Activated T-helper 1 cell treated with anti-CD3 and anti-CD28 coated beads, Interleukin-12 subunit alpha, Interleukin-12 subunit beta, Interleukin-2, Interleukin-4 antibody, amounts not matched to agents 30 ng/mL and 10 ng/mL and 1 ng/mL, durations not matched to agents 14 hours and 24 hours and 36 hours (primary cell): ENCODE measurements around the gene GPC5. TPM values are rescaled to one million over a fixed set of nuclear protein-coding genes. Genes with fewer than 3 reads are reported as not detected.
"Not testable (repeated sequence)": the region's sequence is repeated elsewhere in the genome, so short reads cannot be mapped to it uniquely, and the experiment has no call there.

ENCODE experiments used
- DNase-seq: peaks from one replicate; pipeline ENCODE4 v3.0.0; 2021; ENCODE audit warnings: low spot score
- H3K27ac Mint-ChIP-seq: one replicate; pipeline ENCODE4 v1.8.0; 2021; ENCODE audit warnings: mild to moderate bottlenecking, mixed read lengths
- H3K27me3 Mint-ChIP-seq: one replicate; pipeline ENCODE4 v1.8.0; 2022; ENCODE audit warnings: mild to moderate bottlenecking, moderate library complexity, mixed read lengths; ENCODE audit not compliant: insufficient read depth
- H3K36me3 Mint-ChIP-seq: one replicate; pipeline ENCODE4 v1.8.0; 2021; ENCODE audit warnings: low read depth, mixed read lengths
- H3K4me1 Mint-ChIP-seq: one replicate; pipeline ENCODE4 v1.8.0; 2021; ENCODE audit warnings: low read depth, mixed read lengths
- H3K4me3 Mint-ChIP-seq: one replicate; pipeline ENCODE4 v1.8.0; 2021; ENCODE audit warnings: mild to moderate bottlenecking, moderate library complexity, mixed read lengths
- H3K9me3 Mint-ChIP-seq: one replicate; pipeline ENCODE4 v1.8.0; 2021; ENCODE audit warnings: mixed read lengths
- intact Hi-C: fragments of 100-400 bp; cut with micrococcal nuclease; formaldehyde crosslinking; loops from one replicate; pipeline ENCODE4 v1.15.1; 2024
- total RNA-seq: library from RNA; stranded (reverse); gene quantifications from 2 replicates; pipeline ENCODE4 v1.2.3, GENCODE V29; 2022

The GPC5 gene
- total RNA-seq, 1 donor from 2014 or later: not detected

DNA sequence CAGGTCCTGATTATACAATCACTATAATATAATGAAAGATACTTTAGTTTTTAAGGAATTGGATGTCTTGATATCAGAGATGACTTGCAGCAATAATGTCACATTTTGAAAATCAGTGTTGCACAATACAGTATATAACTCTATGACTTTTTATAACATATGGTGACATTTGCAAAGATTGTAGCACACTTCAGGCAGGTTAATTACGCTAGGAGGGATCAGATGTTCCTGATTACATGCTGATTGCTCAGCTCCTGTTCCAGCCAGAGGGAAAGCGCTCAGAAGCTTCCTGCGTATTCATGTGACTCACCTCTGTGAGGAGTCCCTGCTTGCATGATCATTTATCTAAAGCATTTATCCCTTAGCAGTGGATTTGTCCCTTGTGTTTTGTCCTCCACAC is 265.6 kb downstream of the GPC5 start:
- Mint-ChIP-seq H3K27me3 (no peaks in the 10 kb centered on the region), H3K27ac (no peak overlapping the region), H3K36me3 (no peaks in the 10 kb centered on the region), H3K4me3 (no peak overlapping the region), H3K9me3 (no peaks in the 10 kb centered on the region), H3K4me1 (no peaks in the 10 kb centered on the region)
- DNase-seq: no peak
- intact Hi-C loops: no loop called here

DNA sequence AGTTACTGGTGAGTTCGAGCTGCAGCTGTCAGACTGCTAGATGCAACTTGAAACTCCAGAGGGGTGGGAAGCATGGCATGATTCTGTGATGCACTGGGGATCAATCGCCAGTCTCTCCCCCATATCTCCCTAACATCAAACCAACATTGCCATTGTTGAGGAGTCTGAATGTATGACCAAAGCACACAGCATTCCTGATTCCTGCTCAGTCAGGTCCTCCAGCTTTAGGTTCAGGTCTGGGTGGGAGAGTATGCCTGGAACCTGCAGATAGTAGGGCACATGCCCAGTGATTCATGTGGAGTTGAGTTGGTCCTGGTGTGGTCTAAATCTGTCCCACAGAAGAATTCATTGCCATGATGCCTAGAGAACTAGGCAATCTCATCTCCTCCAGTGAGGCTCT is 269.1 kb downstream of the GPC5 start:
- Mint-ChIP-seq H3K36me3 (no peaks in the 10 kb centered on the region), H3K4me1 (no peaks in the 10 kb centered on the region), H3K4me3 (no peak overlapping the region), H3K27ac (no peak overlapping the region), H3K9me3 (no peaks in the 10 kb centered on the region), H3K27me3 (no peaks in the 10 kb centered on the region)
- DNase-seq: no peak
- intact Hi-C loops: no loop called here

DNA sequence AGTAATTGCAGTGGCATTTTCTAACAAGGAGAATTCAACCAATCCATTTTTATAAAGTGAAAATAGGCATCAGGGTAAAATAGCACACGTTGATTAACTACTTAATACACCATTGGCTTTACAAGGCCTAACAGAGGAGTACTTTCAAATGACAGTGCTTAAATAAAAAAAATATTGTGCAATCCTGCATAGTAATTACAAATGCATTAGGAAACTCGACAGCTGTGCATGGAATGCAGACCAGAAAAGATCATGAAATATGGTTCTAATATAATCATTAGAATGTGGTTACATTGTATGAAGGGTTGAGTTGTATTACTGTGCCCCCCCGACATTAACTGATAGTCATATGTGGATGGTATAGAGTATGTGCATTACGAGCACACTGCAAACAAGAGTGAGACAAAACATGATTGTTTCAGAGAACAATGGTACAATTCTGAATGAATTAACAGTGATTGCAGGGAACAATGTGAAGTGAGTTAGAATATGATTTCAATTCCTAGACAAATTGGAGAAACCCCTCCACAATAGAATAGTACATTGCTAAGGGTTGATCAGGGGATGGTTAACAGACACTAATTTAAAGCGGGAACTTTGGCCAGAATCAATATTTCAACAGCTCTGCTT is 270.6 kb downstream of the GPC5 start:
- intact Hi-C loops: no loop called here
- DNase-seq: no peak
- Mint-ChIP-seq H3K4me3 (no peak overlapping the region), H3K27ac (no peak overlapping the region), H3K9me3 (no peaks in the 10 kb centered on the region), H3K36me3 (no peaks in the 10 kb centered on the region), H3K27me3 (no peaks in the 10 kb centered on the region), H3K4me1 (no peaks in the 10 kb centered on the region)

DNA sequence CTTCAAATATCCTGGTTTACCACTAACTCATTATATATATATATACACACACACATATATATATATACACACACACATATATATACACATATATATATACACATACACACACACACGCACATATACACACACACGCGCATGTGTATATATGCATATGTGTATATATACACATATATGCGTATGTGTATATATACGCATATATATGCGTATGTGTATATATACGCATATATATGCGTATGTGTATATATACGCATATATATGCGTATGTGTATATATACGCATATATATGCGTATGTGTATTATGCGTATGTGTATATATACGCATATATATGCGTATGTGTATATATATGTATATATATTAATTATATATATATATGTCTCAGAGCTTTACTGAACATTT is 275.9 kb downstream of the GPC5 start:
- H3K27ac Mint-ChIP-seq, H3K9me3 Mint-ChIP-seq, DNase-seq, H3K36me3 Mint-ChIP-seq, H3K4me1 Mint-ChIP-seq, H3K27me3 Mint-ChIP-seq, intact Hi-C loops, H3K4me3 Mint-ChIP-seq: not testable (repeated sequence)

DNA sequence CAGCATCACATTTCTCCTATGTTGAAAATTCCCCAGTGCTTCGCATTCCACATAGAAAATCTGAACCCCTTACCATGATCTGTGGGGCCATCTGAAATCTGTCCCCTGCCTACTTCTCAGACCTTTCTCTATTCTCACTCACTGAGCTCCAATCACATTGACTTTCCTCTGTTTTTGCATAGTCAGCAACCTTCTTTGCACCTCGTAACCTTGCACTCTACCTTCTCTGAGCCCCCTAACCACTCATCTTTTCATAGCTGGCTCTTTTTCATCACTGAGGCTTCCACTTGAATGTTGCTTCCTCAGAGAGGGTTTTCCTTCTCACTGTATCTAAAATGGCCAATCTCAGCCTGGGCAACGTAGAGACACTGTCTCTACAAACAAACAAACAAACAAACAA is 286.3 kb downstream of the GPC5 start:
- Mint-ChIP-seq H3K9me3 (no peaks in the 10 kb centered on the region), H3K36me3 (no peaks in the 10 kb centered on the region), H3K27ac (no peak overlapping the region), H3K27me3 (no peaks in the 10 kb centered on the region), H3K4me1 (no peaks in the 10 kb centered on the region), H3K4me3 (no peak overlapping the region)
- intact Hi-C loops: no loop called here
- DNase-seq: no peak

DNA sequence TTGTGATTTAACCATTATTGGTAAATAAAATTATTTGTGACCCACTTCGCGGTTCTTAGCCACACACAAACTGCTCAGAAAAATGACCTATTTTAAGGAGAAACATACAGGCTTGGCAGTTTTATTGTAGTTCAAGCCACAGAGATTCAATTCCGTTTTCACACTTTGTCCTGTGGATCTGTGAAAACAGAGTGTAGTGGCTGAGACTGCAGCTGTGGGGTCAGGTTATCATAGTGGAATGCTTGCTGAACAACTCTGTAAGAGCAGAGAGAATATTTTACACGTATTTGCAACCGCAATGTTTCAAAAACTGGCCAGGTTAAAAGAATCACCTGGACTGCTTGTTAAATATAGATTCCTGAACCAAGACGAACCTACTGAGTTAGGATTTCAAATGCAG is 292.5 kb downstream of the GPC5 start:
- H3K27ac Mint-ChIP-seq: no peak overlapping the region
- no peaks in the 10 kb centered on the region for H3K4me1 Mint-ChIP-seq
- H3K27me3 Mint-ChIP-seq: no peaks in the 10 kb centered on the region
- no peaks in the 10 kb centered on the region for H3K36me3 Mint-ChIP-seq
- no peak overlapping the region for H3K4me3 Mint-ChIP-seq
- H3K9me3 Mint-ChIP-seq: no peaks in the 10 kb centered on the region
- intact Hi-C loops: no loop called here
- DNase-seq: no peak

DNA sequence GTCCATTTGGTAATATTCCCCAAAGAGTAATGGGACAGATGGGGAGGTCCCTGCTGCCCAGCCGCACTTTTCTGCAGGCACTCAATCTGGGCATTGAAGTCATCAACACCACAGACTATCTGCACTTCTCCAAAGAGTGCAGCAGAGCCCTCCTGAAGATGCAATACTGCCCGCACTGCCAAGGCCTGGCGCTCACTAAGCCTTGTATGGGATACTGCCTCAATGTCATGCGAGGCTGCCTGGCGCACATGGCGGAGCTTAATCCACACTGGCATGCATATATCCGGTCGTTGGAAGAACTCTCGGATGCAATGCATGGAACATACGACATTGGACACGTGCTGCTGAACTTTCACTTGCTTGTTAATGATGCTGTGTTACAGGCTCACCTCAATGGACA is 295.0 kb downstream of the GPC5 start:
- no peak overlapping the region for H3K4me3 Mint-ChIP-seq
- no peak overlapping the region for H3K27ac Mint-ChIP-seq
- H3K36me3 Mint-ChIP-seq: no peaks in the 10 kb centered on the region
- no peaks in the 10 kb centered on the region for H3K27me3 Mint-ChIP-seq
- no peak for DNase-seq
- no peaks in the 10 kb centered on the region for H3K4me1 Mint-ChIP-seq
- H3K9me3 Mint-ChIP-seq: no peaks in the 10 kb centered on the region
- intact Hi-C loops: no loop called here

DNA sequence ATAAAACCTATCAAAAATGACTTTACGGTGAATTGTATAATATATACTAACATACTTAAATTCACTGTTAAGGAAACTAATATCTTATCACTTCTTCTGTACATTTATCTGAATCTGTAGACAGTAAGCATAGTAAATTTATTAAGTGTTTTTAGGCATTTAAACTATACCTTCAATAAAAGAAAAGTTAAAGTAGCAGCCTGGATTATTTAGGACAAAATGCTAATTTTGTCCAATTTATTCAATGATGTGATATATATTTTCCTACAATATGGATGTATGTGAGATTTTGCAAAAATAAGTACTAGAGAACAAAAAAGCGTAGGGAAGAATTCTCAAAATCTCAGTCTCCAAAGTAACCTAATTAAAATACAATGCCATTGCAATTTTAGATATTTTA is 299.9 kb downstream of the GPC5 start:
- H3K27me3 Mint-ChIP-seq: no peaks in the 10 kb centered on the region
- no peaks in the 10 kb centered on the region for H3K9me3 Mint-ChIP-seq
- no peaks in the 10 kb centered on the region for H3K4me1 Mint-ChIP-seq
- DNase-seq: no peak
- no peak overlapping the region for H3K27ac Mint-ChIP-seq
- intact Hi-C loops: no loop called here
- no peaks in the 10 kb centered on the region for H3K36me3 Mint-ChIP-seq
- no peak overlapping the region for H3K4me3 Mint-ChIP-seq

DNA sequence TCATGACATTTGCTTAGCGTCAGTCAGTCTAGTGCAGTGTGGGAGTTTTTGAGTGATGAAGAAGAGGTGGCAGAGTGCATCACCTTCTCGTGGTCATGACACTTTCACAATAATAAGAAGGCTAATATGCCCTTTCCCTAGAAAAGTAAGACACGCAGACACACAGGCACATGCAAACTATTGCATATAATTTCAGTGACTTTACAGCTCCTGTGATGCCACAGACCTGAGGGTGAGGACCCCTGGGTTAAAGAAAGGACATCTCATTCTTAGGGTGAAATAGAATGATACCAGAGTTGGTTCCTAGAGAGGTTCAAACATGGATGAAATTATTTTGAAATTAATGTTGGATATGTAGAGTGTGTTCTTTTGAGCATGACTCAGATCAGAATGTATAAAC is 300.3 kb downstream of the GPC5 start:
- intact Hi-C loops: no loop called here
- H3K27ac Mint-ChIP-seq: no peak overlapping the region
- H3K36me3 Mint-ChIP-seq: no peaks in the 10 kb centered on the region
- no peak overlapping the region for H3K4me3 Mint-ChIP-seq
- no peak for DNase-seq
- H3K9me3 Mint-ChIP-seq: no peaks in the 10 kb centered on the region
- no peaks in the 10 kb centered on the region for H3K4me1 Mint-ChIP-seq
- no peaks in the 10 kb centered on the region for H3K27me3 Mint-ChIP-seq

DNA sequence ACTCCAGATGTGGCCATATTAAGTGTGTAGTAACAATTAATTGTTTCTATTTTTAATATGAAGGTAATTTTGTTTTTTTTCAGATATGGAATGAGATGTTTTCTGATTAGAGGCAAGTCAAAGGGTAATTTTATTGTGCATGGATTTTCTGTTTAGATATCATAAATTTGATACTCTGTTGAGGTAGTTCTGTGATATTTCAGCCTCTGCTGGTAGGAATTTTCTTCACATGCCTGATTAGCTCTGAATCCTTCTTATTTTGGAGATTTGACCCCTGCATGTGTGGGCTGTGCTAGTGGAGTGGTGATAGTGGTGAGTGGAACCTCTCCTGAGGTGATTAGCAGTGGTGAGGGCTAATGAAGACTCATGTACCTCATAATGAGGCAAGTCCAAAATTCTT is 301.4 kb downstream of the GPC5 start:
- no peak overlapping the region for H3K4me3 Mint-ChIP-seq
- no peaks in the 10 kb centered on the region for H3K4me1 Mint-ChIP-seq
- no peak for DNase-seq
- intact Hi-C loops: no loop called here
- no peaks in the 10 kb centered on the region for H3K27me3 Mint-ChIP-seq
- no peaks in the 10 kb centered on the region for H3K36me3 Mint-ChIP-seq
- H3K9me3 Mint-ChIP-seq: no peaks in the 10 kb centered on the region
- no peak overlapping the region for H3K27ac Mint-ChIP-seq

DNA sequence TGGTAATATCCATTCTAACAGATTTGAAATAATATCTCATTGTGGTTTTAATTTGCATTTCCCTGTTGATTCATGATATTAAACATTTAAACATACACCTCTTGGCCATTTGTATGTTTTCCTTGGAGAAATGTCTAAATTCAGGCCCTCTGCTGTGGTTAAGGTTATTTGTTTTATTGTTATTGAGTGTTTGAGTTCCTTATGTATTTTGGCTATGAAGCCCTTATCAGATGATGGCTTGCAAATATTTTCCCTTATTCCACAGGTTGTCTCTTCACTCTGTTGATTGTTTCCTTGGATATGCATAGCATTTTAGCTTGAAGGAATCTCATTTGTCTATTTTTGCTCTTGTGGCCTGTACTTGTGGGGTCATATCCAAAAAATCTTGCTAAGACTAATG is 303.6 kb downstream of the GPC5 start:
- Mint-ChIP-seq H3K9me3 (no peaks in the 10 kb centered on the region), H3K4me3 (no peak overlapping the region), H3K27ac (no peak overlapping the region), H3K36me3 (no peaks in the 10 kb centered on the region), H3K27me3 (no peaks in the 10 kb centered on the region), H3K4me1 (no peaks in the 10 kb centered on the region)
- DNase-seq: no peak
- intact Hi-C loops: no loop called here

DNA sequence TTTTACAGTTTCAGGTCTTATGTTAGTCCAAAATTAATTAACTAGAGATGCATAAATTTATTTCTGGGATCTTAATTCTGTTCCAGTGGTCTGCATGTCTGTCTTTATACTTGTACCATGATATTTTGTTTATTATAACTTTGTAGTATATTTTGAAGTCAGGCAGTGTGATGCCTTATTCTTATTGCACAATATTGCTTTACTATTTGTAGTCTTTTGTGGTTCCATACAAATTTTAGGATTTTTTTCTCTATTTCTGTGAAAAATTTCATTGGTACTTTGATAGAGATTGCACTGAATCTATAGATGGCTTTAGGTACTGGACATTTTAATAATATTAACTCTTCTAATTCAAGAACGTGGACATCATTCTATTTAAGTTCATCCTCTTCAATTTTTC is 304.0 kb downstream of the GPC5 start:
- intact Hi-C loops: no loop called here
- DNase-seq: no peak
- H3K4me3 Mint-ChIP-seq: no peak overlapping the region
- H3K9me3 Mint-ChIP-seq: no peaks in the 10 kb centered on the region
- no peaks in the 10 kb centered on the region for H3K36me3 Mint-ChIP-seq
- H3K27ac Mint-ChIP-seq: no peak overlapping the region
- no peaks in the 10 kb centered on the region for H3K27me3 Mint-ChIP-seq
- H3K4me1 Mint-ChIP-seq: no peaks in the 10 kb centered on the region

DNA sequence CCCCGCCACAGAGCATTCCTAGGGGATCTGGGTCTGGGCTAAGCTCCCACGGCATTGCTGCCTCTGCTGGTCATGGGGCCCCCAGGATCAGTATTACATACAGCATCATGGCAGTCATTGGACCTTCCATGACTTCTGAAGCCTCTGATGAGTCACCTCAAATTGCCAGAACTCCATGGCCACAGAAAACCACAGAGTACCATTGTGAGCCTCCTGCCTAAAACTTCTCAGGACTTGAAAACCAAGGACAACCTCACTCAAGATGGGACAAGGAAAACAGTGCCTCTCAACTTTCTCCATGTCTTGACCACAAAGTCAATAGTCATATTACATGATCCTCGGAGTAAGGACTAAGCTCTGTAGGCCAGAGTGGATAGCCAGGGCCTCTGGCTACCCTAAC is 306.0 kb downstream of the GPC5 start:
- Mint-ChIP-seq H3K36me3 (no peaks in the 10 kb centered on the region), H3K27ac (no peak overlapping the region), H3K27me3 (no peaks in the 10 kb centered on the region), H3K9me3 (no peaks in the 10 kb centered on the region), H3K4me3 (no peak overlapping the region), H3K4me1 (no peaks in the 10 kb centered on the region)
- intact Hi-C loops: no loop called here
- no peak for DNase-seq

DNA sequence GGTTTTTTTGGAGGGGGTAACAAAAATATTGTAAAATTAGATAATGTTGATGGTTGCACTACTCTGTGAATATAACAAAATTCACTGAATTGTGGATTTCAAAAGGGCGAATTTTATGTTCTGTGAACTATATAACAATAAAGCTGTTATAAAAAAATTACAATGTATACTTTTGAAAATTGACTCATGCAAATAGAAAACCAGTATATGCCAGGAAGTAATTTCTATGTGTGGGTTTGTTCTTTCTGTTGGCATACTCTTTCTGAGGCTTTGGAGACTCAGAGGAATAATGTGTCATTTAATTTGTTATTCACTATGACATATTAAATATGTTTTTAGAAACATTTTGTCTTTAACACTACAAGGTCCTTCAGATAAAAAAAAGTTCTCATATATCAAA is 310.1 kb downstream of the GPC5 start:
- Mint-ChIP-seq H3K36me3 (no peaks in the 10 kb centered on the region), H3K4me1 (no peaks in the 10 kb centered on the region), H3K9me3 (no peaks in the 10 kb centered on the region), H3K4me3 (no peak overlapping the region), H3K27ac (no peak overlapping the region), H3K27me3 (no peaks in the 10 kb centered on the region)
- DNase-seq: no peak
- intact Hi-C loops: no loop called here
